ENCODE measurements around the gene PARD3.

PARD3 gene

GRCh38 chr10:34403512-34403911, 411.6 kb downstream of the PARD3 start:
- TF ChIP-seq REST (IDR thresholded peaks at IDR 0.05; ENCODE audit: insufficient read depth in 1 of 2, low read depth in 2 of 2, low read length in 2 of 2) (no peak), SIN3A (IDR thresholded peaks at IDR 0.05; ENCODE audit: borderline replicate concordance, insufficient read depth, low read length) (no peak), TAF1 (IDR thresholded peaks at IDR 0.05; ENCODE audit: borderline replicate concordance, insufficient read depth, low read length) (no peak), FOXP2 (optimal IDR thresholded peaks at IDR 0.05; ENCODE audit: borderline replicate concordance, extremely low read depth, extremely low read length, insufficient read depth) (no peak), POLR2AphosphoS5 (IDR thresholded peaks at IDR 0.05; ENCODE audit: low read depth, low read length) (no peak)

GRCh38 chr10:34400075-34400474, 415.0 kb downstream of the PARD3 start:
- TF ChIP-seq FOXP2 (optimal IDR thresholded peaks at IDR 0.05; ENCODE audit: borderline replicate concordance, extremely low read depth, extremely low read length, insufficient read depth) (no peak), POLR2AphosphoS5 (IDR thresholded peaks at IDR 0.05; ENCODE audit: low read depth, low read length) (no peak), SIN3A (IDR thresholded peaks at IDR 0.05; ENCODE audit: borderline replicate concordance, insufficient read depth, low read length) (no peak), REST (IDR thresholded peaks at IDR 0.05; ENCODE audit: insufficient read depth in 1 of 2, low read depth in 2 of 2, low read length in 2 of 2) (no peak), TAF1 (IDR thresholded peaks at IDR 0.05; ENCODE audit: borderline replicate concordance, insufficient read depth, low read length) (no peak)

DNA sequence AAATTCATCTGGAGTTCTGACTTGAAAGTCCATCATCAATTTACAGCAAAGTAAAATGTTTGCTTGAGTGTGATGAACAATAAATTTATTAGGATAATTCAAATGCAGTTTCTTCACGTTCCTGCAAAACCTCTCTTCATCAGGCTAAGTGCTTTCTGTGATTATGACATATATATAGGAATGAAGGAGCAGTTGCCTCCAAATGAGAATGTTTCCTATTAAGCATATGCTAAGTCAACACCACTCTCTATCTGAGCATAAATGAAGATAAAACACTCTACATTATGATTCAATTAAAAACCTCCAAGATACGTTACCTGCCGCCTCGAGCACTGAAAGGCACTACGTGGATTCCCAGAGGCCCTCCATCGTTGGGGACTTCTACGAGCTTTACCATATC, 416.1 kb downstream of the PARD3 start:
- TF ChIP-seq POLR2AphosphoS5 (IDR thresholded peaks at IDR 0.05; ENCODE audit: low read depth, low read length) (no peak), FOXP2 (optimal IDR thresholded peaks at IDR 0.05; ENCODE audit: borderline replicate concordance, extremely low read depth, extremely low read length, insufficient read depth) (no peak)

DNA sequence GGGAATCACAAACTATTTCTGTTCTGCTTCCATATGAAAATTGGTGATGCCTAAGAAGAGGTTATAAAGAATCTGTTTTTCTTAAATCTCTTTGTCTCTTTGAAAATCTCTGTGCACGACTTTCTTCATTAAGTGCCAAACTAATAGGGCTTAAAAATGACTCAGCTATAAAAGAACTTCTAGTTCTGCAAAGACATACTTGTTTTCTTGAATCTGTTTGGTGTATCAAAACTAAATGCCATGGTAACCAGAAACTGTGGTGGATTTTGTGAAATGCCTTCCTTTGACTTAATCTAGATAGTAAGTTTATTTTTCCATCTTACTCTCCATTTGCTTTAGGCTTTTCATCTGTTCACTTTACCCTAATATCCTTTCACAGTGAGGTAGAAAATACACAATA, 417.8 kb downstream of the PARD3 start:
- TF ChIP-seq POLR2AphosphoS5 (IDR thresholded peaks at IDR 0.05; ENCODE audit: low read depth, low read length) = no peak
- TF ChIP-seq TAF1 (IDR thresholded peaks at IDR 0.05; ENCODE audit: borderline replicate concordance, insufficient read depth, low read length) = no peak
- no peak for TF ChIP-seq FOXP2 (optimal IDR thresholded peaks at IDR 0.05; ENCODE audit: borderline replicate concordance, extremely low read depth, extremely low read length, insufficient read depth)
- no peak for TF ChIP-seq REST (IDR thresholded peaks at IDR 0.05; ENCODE audit: insufficient read depth in 1 of 2, low read depth in 2 of 2, low read length in 2 of 2)
- no peak for TF ChIP-seq SIN3A (IDR thresholded peaks at IDR 0.05; ENCODE audit: borderline replicate concordance, insufficient read depth, low read length)

GRCh38 chr10:34396663-34397062, 418.4 kb downstream of the PARD3 start:
- TF ChIP-seq SIN3A (IDR thresholded peaks at IDR 0.05; ENCODE audit: borderline replicate concordance, insufficient read depth, low read length) = no peak
- TF ChIP-seq REST (IDR thresholded peaks at IDR 0.05; ENCODE audit: insufficient read depth in 1 of 2, low read depth in 2 of 2, low read length in 2 of 2) = no peak
- no peak for TF ChIP-seq POLR2AphosphoS5 (IDR thresholded peaks at IDR 0.05; ENCODE audit: low read depth, low read length)
- TF ChIP-seq FOXP2 (optimal IDR thresholded peaks at IDR 0.05; ENCODE audit: borderline replicate concordance, extremely low read depth, extremely low read length, insufficient read depth) = no peak
- no peak for TF ChIP-seq TAF1 (IDR thresholded peaks at IDR 0.05; ENCODE audit: borderline replicate concordance, insufficient read depth, low read length)
